ENCODE results near the gene NOTO.

The NOTO gene

GRCh38 chr2:73212098-73212447, 9.7 kb downstream of the NOTO start:
- Histone ChIP-seq H3K9me3 (ENCODE audit: control insufficient read depth, insufficient read depth, low read depth, low read length) (no peaks in the 10 kb centered on the region), H3K4me1 (ENCODE audit: control insufficient read depth, insufficient read depth, low read length) (no peaks in the 10 kb centered on the region), H3K4me3 (ENCODE audit: low read depth, low read length) (no peak overlapping the region), H3K27ac (ENCODE audit: extremely low read depth, low read depth, low read length) (no peak overlapping the region), H3K36me3 (ENCODE audit: control insufficient read depth in 2 of 2, insufficient read depth in 1 of 2, low read length in 2 of 2) (no peaks in the 10 kb centered on the region)
- TF ChIP-seq SCRT2 (tag by site-specific recombination; IDR thresholded peaks at IDR 0.05), result peak; percentile 52; the same call in 1 of the 2 replicates
- TF ChIP-seq ZNF280D (tag by site-specific recombination; IDR thresholded peaks at IDR 0.05), result no peak
- ChIA-PET CTCF (interaction anchor here (0.6 to 4.3 kb wide), 38 partner anchors 9 to 348 kb away, joined by 3 to 37 read pairs (median 5); partner anchors contain the start of genes CCT7, NOTO, PRADC1 and SPR), POLR2A (interaction anchor here (0.6 to 2.0 kb wide), 3 partner anchors 12 to 22 kb away, joined by 3 to 32 read pairs (median 4); partner anchors contain the start of genes CCT7 and PRADC1)

- ChIA-PET CTCF (interaction anchor here (0.6 to 4.3 kb wide), 44 partner anchors 9 to 524 kb away, joined by 3 to 37 read pairs (median 4); partner anchors contain the start of genes CCT7, NOTO, PRADC1 and SPR), POLR2A (interaction anchor here (0.6 to 2.0 kb wide), 4 partner anchors 13 to 21 kb away, joined by 3 to 32 read pairs (median 4); partner anchors contain the start of genes CCT7 and PRADC1)
- no peak for TF ChIP-seq AEBP2 (tag by site-specific recombination; IDR thresholded peaks at IDR 0.05; ENCODE audit: borderline replicate concordance)
- TF ChIP-seq ZNF654 (tag by site-specific recombination; IDR thresholded peaks at IDR 0.05; ENCODE audit: low read depth), result peak; percentile 55
- TF ChIP-seq ZBTB17 (tag by site-specific recombination; IDR thresholded peaks at IDR 0.05), result peak; percentile 98
- no peak for TF ChIP-seq ZSCAN23 (tag by site-specific recombination; IDR thresholded peaks at IDR 0.05)
- 0 out of 2 replicates have a peak, but pooled peaks have one; percentile 55 for TF ChIP-seq ZNF121 (tag by site-specific recombination; IDR thresholded peaks at IDR 0.05)
- no peak for TF ChIP-seq EGR2 (tag by site-specific recombination; IDR thresholded peaks at IDR 0.05; ENCODE audit: low read depth)
- TF ChIP-seq PRDM10 (tag by site-specific recombination; IDR thresholded peaks at IDR 0.05), result peak; percentile 28
- TF ChIP-seq PRDM4 (tag by site-specific recombination; IDR thresholded peaks at IDR 0.05), result 0 out of 2 replicates have a peak, but pooled peaks have one; percentile 29
- no peak for TF ChIP-seq ZNF416 (tag by site-specific recombination; IDR thresholded peaks at IDR 0.05)
- peak; percentile 67 for TF ChIP-seq CTCF (tag by site-specific recombination; IDR thresholded peaks at IDR 0.05)
- TF ChIP-seq PATZ1 (tag by site-specific recombination; IDR thresholded peaks at IDR 0.05), result peak; percentile 42
- Histone ChIP-seq H3K27ac (ENCODE audit: extremely low read depth, low read depth, low read length) (no peak overlapping the region), H3K36me3 (ENCODE audit: control insufficient read depth in 2 of 2, insufficient read depth in 1 of 2, low read length in 2 of 2) (no peaks in the 10 kb centered on the region), H3K9me3 (ENCODE audit: control insufficient read depth, insufficient read depth, low read depth, low read length) (no peaks in the 10 kb centered on the region), H3K4me3 (ENCODE audit: low read depth, low read length) (no peak overlapping the region), H3K4me1 (ENCODE audit: control insufficient read depth, insufficient read depth, low read length) (no peaks in the 10 kb centered on the region)
Observed at GRCh38 chr2:73212448-73213176, 10.2 kb downstream of the NOTO start.

Measured in HEK293 (cell line).